Mucosa of descending colon (tissue), 3 donors: ENCODE measurements around the gene USP36. TPM values are rescaled to one million over a fixed set of nuclear protein-coding genes. Genes with fewer than 3 reads are reported as not detected.
A peak's percentile ranks its signal among the peaks of the same experiment; 100 is the strongest.

Experiments used
- ATAC-seq: fragments of 200-7000 bp; cut with Tn5 transposase; one replicate; pipeline ENCODE4 v1.9.1; 2020; ENCODE audit warnings: mild to moderate bottlenecking, moderate library complexity
- DNase-seq, 3 donors: peaks; one replicate each; pipeline ENCODE4 v3.0.0-alpha.2; 2020
- H3K36me3 ChIP-seq: fragments of 200-600 bp; one replicate; pipeline ENCODE4 v1.8.0; 2021; ENCODE audit warnings: low read depth, mild to moderate bottlenecking
- H3K4me1 ChIP-seq: fragments of 200-600 bp; one replicate; pipeline ENCODE4 v1.8.0; 2021; ENCODE audit warnings: low read depth, mild to moderate bottlenecking
- H3K4me3 ChIP-seq: fragments of 200-600 bp; one replicate; pipeline ENCODE4 v1.8.0; 2021; ENCODE audit warnings: mild to moderate bottlenecking
- H3K9me3 ChIP-seq: fragments of 200-600 bp; one replicate; pipeline ENCODE4 v1.8.0; 2021; ENCODE audit warnings: mild to moderate bottlenecking
- intact Hi-C, 2 donors: fragments of 100-400 bp; cut with DNase I in 1 of 2; cut with micrococcal nuclease in 1 of 2; formaldehyde crosslinking; loops; one replicate each; pipeline versions ENCODE4 v1.11.0 to v1.11.1; 2022; cut with DNase I, micrococcal nuclease
- total RNA-seq, 3 donors: library from RNA; stranded (reverse); fragmentation: NEBNext Ultra II Directional in 2 of 3; extraction: Animal tissue kit (Norgen Biotek cat#: 25700) in 2 of 3; gene quantifications; one replicate each; pipeline versions ENCODE4 v1.2.1 to v1.2.4, GENCODE V29; 2021 to 2023
- TF ChIP-seq, protein P1 (sequence below): fragments of 200-600 bp; IDR thresholded peaks from one replicate; pipeline ENCODE4 v1.8.0; 2022; ENCODE audit warnings: antibody characterized with exemption, mild to moderate bottlenecking
- donor health status: DM: no; HTN: no; CAD: no; lungs with moderate emphysema.
- donor health status: DM: no; HTN: no; CAD: no.
- donor health status: DM: no; HTN: yes; CAD: no.

Gene USP36
- total RNA-seq, 3 donors from 2014 or later, result 36.0 to 67.7 (median 41.4) TPM

DNA sequence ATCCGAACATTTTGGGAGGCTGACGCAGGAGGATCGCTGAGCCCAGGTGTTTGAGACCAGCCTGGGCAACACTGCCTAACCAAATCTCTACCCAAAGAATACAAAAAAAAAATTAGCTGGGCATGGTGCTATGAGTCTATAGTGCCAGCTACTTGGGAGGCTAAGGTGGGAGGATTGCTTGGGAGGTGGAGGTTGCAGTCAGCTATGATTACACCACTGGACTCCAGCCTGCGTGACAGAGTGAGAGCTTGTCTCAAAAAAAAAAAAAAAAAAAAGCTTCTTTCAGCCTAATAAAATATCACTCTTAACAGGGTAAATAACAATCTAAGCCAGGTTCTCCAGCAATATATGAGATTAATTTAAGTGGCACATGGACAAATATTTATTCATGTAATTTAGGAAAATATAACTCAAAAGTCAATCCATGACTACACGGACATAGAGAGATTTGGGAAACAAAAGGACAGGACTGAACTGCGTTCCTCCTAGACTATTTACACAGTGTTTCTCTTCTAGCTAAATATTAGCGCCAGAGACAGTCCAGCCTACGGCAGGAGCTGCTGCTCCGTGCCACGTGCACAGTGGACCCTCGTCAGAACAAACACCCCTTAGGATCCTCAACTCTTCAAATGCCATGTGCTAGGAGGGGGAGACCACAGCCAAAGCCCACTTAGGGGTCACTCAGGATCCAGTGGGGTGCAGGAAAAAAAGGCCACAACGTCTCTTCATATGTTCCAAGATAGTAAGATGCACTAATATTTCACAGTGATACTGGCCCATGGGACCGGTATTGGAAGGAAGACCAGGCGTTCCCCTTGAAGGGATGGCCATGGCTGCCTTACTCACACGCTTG is 8.7 kb downstream of the USP36 start:
- no peaks in the 10 kb centered on the region for H3K9me3 ChIP-seq
- DNase-seq (no peak), ATAC-seq (no peak)
- H3K4me1 ChIP-seq, result no peaks in the 10 kb centered on the region
- H3K36me3 ChIP-seq, result peaks cover 11% of the 10 kb centered on the region
- TF ChIP-seq, protein P1, sequence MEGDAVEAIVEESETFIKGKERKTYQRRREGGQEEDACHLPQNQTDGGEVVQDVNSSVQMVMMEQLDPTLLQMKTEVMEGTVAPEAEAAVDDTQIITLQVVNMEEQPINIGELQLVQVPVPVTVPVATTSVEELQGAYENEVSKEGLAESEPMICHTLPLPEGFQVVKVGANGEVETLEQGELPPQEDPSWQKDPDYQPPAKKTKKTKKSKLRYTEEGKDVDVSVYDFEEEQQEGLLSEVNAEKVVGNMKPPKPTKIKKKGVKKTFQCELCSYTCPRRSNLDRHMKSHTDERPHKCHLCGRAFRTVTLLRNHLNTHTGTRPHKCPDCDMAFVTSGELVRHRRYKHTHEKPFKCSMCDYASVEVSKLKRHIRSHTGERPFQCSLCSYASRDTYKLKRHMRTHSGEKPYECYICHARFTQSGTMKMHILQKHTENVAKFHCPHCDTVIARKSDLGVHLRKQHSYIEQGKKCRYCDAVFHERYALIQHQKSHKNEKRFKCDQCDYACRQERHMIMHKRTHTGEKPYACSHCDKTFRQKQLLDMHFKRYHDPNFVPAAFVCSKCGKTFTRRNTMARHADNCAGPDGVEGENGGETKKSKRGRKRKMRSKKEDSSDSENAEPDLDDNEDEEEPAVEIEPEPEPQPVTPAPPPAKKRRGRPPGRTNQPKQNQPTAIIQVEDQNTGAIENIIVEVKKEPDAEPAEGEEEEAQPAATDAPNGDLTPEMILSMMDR, result no peak
- H3K4me3 ChIP-seq, result no peak overlapping the region
- intact Hi-C loops, result no loop called here

DNA sequence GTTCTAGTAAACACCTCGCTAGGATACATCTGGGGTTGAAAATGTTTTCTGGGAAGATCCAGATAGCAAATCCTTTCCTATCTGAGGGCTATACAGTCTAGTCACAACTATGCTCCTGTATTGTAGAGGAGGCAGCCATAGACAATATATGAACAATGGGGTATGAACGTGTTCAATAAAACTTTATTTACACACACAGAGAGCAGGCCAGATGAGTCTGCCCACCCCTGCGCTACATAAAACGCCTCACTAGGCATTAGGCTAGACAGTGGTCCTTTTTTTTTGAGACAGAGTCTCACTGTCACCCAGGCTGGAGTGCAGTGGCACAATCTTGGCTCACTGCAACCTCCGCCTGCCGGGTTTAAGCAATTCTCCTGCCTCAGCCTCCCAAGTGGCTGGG is 11.1 kb downstream of the USP36 start:
- TF ChIP-seq, protein P1, result no peak
- Histone ChIP-seq H3K9me3 (no peaks in the 10 kb centered on the region), H3K4me1 (no peaks in the 10 kb centered on the region), H3K36me3 (peaks cover 2% of the 10 kb centered on the region), H3K4me3 (no peak overlapping the region)
- ATAC-seq, result no peak
- intact Hi-C loops, result no loop called here
- no peak for DNase-seq

DNA sequence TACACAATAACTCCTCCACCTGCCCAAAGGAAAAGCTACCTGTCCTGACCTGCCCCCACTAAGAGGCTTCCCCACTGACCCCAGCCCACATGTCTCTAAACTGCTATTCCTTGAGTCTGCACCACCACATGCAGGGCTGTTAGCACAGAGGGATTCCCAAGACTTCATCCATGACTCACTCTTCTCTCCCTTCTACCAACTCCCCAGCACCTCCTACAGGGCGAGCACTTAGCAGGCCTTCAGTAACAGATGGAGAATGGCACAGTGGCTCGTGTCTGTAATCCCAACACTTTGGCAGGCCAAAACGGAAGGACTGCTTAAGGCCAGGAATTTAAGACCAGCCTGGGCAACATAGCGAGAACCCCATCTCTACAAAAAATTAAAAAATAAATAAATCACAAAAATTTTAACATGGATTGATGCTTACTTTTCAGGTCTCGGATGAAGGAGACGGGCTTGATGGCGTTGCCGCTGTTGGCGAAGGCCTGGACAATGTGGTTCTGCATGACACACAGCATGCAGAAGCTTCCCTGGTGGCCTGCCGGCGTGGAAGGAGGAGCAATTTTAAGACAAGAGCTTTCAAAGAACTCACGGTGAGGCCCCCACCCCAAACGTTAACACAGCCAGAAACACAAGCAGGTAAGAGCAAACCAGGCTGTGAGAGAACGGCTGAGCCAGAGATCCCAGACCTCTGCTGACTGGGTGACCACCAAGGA is 12.0 kb downstream of the USP36 start:
- ATAC-seq (no peak), DNase-seq (no peak)
- Histone ChIP-seq H3K4me3 (no peak overlapping the region), H3K9me3 (no peaks in the 10 kb centered on the region), H3K36me3 (no peaks in the 10 kb centered on the region), H3K4me1 (no peaks in the 10 kb centered on the region)
- TF ChIP-seq, protein P1, result no peak
- intact Hi-C loops, result no loop called here

DNA sequence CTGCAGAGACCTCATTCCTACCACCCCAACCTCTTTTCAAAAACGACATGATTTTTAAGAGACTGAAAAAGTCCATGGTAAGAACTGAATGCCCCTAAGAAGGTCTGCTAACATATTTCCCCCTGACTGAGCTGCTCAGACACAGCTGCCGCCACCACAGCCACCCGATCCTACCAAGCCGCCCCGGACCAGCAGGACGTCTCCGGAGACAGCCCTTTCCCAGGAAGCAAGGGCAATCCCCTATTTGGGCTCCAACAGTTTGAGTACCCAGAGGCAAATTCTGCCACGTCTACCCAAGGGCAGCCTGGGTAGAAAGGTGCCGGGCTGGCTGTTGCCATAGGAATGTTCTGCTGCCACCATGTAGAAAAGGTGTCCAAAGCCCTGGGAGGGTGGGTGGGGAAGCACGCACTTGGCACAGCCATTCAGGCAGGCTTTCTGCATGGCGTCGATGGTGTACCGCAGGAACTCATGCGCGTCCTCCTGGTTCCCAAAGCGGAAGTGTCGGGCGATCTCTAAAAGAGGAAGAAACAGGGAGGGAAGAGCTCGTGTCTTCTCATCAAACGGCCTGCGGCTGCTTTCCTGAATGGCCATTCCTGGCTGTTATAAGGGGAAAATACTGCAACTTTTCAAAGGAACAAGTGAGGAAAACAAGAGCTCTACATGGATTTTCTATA is 13.6 kb downstream of the USP36 start:
- intact Hi-C loops, result no loop called here
- H3K36me3 ChIP-seq, result no peaks in the 10 kb centered on the region
- H3K9me3 ChIP-seq, result no peaks in the 10 kb centered on the region
- TF ChIP-seq, protein P1, result no peak
- H3K4me1 ChIP-seq, result no peaks in the 10 kb centered on the region
- H3K4me3 ChIP-seq, result no peak overlapping the region
- ATAC-seq (peak; percentile 20), DNase-seq (peak in 1 of 3 donors; percentile 28)

DNA sequence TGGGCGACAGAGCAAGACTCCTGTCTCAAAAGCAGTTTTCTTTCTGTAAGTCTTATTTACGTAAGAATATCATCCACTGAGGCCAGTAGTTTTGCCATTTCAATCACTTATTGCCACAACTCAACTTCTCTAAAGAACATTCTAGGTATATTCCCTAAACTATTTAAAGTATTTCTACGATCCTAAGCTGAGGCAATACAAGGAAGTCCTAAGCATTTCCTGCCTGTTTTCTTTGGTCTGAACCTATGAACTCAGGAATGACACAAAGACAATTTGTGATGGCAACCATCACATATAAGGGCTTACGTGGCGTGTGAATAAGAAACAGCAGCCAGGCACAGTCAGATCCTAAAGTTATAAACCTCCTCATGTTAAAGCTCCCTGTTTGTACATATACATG is 14.2 kb downstream of the USP36 start:
- H3K36me3 ChIP-seq, result no peaks in the 10 kb centered on the region
- no peak for DNase-seq
- intact Hi-C loops, result no loop called here
- no peak for ATAC-seq
- no peak overlapping the region for H3K4me3 ChIP-seq
- H3K9me3 ChIP-seq, result no peaks in the 10 kb centered on the region
- no peaks in the 10 kb centered on the region for H3K4me1 ChIP-seq
- TF ChIP-seq, protein P1, result no peak
